ENCODE data around the gene PNPLA7.

- no peak for TF ChIP-seq CTCF (IDR thresholded peaks at IDR 0.05)
- no peak for TF ChIP-seq CREM (CRISPR knock-in tag; IDR thresholded peaks at IDR 0.05)
- TF ChIP-seq ZNF121 (CRISPR knock-in tag; IDR thresholded peaks at IDR 0.05) = no peak
- no peak for TF ChIP-seq FOXK1 (CRISPR knock-in tag; IDR thresholded peaks at IDR 0.05)
- TF ChIP-seq, protein P1, sequence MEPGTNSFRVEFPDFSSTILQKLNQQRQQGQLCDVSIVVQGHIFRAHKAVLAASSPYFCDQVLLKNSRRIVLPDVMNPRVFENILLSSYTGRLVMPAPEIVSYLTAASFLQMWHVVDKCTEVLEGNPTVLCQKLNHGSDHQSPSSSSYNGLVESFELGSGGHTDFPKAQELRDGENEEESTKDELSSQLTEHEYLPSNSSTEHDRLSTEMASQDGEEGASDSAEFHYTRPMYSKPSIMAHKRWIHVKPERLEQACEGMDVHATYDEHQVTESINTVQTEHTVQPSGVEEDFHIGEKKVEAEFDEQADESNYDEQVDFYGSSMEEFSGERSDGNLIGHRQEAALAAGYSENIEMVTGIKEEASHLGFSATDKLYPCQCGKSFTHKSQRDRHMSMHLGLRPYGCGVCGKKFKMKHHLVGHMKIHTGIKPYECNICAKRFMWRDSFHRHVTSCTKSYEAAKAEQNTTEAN (CRISPR knock-in tag; IDR thresholded peaks at IDR 0.05) = no peak
- TF ChIP-seq TCF7 (CRISPR knock-in tag; IDR thresholded peaks at IDR 0.05; ENCODE audit: low read depth) = no peak
- TF ChIP-seq NFE2L1 (CRISPR knock-in tag; IDR thresholded peaks at IDR 0.05) = no peak
- TF ChIP-seq ATF2 (CRISPR knock-in tag; IDR thresholded peaks at IDR 0.05; ENCODE audit: borderline replicate concordance, low read depth) = no peak
- no peak for TF ChIP-seq ZNF263 (CRISPR knock-in tag; IDR thresholded peaks at IDR 0.05; ENCODE audit: low read depth)
- TF ChIP-seq, protein P2, sequence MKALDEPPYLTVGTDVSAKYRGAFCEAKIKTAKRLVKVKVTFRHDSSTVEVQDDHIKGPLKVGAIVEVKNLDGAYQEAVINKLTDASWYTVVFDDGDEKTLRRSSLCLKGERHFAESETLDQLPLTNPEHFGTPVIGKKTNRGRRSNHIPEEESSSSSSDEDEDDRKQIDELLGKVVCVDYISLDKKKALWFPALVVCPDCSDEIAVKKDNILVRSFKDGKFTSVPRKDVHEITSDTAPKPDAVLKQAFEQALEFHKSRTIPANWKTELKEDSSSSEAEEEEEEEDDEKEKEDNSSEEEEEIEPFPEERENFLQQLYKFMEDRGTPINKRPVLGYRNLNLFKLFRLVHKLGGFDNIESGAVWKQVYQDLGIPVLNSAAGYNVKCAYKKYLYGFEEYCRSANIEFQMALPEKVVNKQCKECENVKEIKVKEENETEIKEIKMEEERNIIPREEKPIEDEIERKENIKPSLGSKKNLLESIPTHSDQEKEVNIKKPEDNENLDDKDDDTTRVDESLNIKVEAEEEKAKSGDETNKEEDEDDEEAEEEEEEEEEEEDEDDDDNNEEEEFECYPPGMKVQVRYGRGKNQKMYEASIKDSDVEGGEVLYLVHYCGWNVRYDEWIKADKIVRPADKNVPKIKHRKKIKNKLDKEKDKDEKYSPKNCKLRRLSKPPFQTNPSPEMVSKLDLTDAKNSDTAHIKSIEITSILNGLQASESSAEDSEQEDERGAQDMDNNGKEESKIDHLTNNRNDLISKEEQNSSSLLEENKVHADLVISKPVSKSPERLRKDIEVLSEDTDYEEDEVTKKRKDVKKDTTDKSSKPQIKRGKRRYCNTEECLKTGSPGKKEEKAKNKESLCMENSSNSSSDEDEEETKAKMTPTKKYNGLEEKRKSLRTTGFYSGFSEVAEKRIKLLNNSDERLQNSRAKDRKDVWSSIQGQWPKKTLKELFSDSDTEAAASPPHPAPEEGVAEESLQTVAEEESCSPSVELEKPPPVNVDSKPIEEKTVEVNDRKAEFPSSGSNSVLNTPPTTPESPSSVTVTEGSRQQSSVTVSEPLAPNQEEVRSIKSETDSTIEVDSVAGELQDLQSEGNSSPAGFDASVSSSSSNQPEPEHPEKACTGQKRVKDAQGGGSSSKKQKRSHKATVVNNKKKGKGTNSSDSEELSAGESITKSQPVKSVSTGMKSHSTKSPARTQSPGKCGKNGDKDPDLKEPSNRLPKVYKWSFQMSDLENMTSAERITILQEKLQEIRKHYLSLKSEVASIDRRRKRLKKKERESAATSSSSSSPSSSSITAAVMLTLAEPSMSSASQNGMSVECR (CRISPR knock-in tag; IDR thresholded peaks at IDR 0.05; ENCODE audit: borderline replicate concordance) = no peak
- TF ChIP-seq NR1H2 (CRISPR knock-in tag; IDR thresholded peaks at IDR 0.05) = no peak
- no peak for TF ChIP-seq SP1 (CRISPR knock-in tag; conservative IDR thresholded peaks at IDR 0.05)
- no peak for TF ChIP-seq MAX (CRISPR knock-in tag; IDR thresholded peaks at IDR 0.05)
Observed at GRCh38 chr9:137455359-137455991, 94.7 kb downstream of the PNPLA7 start.
